HCEC 1CT (cell line): ENCODE data around the gene COX17.
"Not testable (repeated sequence)": the region's sequence is repeated elsewhere in the genome, so short reads cannot be mapped to it uniquely, and the experiment has no call there.

Experiments used
- DNase-seq: peaks from one replicate; pipeline ENCODE4 v3.0.0-alpha.2; 2017

The COX17 gene, protein sequence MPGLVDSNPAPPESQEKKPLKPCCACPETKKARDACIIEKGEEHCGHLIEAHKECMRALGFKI

GRCh38 chr3:119676771-119677640 is at the start of gene COX17:
TSS of gene COX17 (minus strand) at chr3:119677406. CDS start at chr3:119677310, 96 bp downstream.
- DNase-seq = peak; percentile 94

DNA sequence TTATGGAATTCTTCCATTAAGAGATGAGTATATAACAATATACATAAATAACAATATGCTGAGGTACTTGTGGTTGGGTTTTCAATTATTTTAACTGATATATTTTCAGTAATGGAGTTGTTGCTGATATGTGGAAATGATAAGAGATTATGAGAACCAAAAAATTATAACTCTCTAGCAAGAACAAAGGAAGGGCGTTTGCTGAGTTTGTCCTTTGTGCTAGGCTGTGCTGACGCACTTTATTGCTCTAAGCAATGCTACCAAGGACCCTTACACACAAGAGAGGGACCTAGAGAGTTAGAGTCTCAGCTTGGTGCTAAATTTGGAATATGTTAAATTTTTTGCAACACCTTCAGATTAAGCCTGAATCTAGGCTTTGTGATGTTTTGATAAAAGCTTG is 49.7 kb upstream of the COX17 start:
- DNase-seq = no peak

DNA sequence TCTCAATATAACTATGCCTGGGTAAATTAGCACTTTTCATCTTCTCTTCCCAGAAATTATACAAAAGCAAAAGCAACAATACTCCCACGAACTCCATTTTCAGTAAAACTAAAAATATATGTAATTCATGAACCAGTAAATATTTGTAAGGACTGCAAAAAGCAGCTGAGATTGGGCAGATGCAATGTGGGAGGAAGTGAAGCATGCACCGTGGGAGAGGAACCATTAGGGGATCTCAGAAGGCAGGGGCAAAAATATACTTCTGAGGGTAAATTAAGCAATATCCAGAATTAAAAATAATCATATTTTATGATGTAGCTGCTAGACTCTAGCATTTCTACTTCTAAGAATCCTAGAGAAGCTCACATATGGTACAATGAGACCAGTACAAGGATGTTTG is 45.8 kb upstream of the COX17 start:
- DNase-seq = no peak

- no peak for DNase-seq
Observed at GRCh38 chr3:119717520-119717919, 40.3 kb upstream of the COX17 start.

GRCh38 chr3:119716998-119717397 is 39.8 kb upstream of the COX17 start:
- DNase-seq = no peak

- no peak for DNase-seq
Observed at GRCh38 chr3:119715105-119715504, 37.9 kb upstream of the COX17 start.

GRCh38 chr3:119703820-119704531 is 26.8 kb upstream of the COX17 start:
- no peak for DNase-seq

- DNase-seq = peak; percentile 89
Observed at GRCh38 chr3:119702530-119703527, 25.6 kb upstream of the COX17 start, which contains the start of gene CFAP91. TSS of gene CFAP91 (plus strand) at chr3:119703022. CDS start at chr3:119703099, 77 bp downstream.

DNA sequence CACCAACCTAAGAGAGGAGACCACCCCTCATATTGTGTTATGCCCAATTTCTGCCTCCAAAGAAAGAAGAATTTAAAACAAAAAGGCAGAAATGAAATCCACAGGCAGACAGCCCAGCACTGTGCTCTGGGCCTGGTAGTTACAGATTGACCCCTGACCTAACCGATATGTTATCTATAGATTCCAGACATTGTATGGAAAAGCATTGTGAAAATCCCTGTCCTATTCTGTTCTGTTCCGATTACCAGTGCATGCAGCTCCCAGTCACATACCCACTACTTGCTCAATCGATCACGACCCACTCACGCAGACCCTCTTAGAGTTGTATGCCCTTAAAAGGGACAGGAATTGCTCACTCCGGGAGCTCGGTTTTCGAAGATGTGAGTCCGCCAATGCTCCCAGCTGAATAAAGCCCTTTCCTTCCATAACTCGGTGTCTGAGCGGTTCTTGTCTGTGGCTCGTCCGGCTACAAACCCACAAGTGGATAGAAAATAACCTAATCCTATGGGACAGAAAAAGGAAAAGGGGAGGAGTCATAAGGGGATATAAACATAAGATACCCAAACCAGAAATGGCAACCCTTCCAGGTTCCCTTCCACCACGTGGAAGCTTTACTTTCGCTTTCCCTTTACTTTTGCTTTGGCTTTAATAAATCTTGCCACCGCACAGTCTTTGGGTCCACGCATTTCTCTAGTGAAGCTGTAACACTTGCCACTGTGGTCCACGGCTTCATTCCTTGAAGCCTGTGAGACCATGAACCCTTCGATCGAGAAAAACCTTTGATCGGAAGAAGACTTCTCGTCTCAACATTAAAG is 23.9 kb upstream of the COX17 start:
- DNase-seq = no peak

DNA sequence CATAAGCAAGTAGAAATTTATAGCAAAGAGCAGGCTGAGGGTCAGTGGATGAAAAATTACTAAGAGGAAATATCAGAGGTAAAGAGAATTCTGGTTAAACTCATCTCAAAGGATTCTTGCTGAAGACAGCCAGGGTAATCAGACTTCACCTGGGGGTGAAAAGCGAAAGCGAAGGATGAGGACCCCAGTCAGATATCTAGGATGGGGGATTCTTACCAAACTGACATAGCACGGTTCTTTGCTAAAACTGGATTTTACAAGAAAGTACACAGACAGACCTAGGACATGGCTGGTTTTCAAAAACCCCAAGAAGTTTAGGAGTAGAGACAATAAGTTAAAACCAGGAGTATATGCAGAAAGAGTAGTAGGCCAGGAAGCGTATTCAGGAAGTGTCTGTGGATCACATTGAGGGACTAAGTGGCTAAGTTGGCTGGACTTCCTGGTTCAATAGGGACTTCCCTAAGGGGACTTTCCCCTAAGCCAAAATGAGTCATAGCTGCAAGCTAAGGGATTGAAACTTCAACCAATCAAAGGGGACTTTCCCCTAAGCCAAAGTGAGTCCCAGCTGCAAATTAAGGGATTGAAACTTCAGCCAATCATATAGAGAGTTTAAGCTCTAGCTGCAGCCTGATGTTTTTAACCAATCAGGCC is 23.2 kb upstream of the COX17 start:
- no peak for DNase-seq

GRCh38 chr3:119697394-119697793 is 20.2 kb upstream of the COX17 start:
- DNase-seq = no peak

GRCh38 chr3:119695480-119695879 is 18.3 kb upstream of the COX17 start:
- DNase-seq = peak; percentile 15

DNA sequence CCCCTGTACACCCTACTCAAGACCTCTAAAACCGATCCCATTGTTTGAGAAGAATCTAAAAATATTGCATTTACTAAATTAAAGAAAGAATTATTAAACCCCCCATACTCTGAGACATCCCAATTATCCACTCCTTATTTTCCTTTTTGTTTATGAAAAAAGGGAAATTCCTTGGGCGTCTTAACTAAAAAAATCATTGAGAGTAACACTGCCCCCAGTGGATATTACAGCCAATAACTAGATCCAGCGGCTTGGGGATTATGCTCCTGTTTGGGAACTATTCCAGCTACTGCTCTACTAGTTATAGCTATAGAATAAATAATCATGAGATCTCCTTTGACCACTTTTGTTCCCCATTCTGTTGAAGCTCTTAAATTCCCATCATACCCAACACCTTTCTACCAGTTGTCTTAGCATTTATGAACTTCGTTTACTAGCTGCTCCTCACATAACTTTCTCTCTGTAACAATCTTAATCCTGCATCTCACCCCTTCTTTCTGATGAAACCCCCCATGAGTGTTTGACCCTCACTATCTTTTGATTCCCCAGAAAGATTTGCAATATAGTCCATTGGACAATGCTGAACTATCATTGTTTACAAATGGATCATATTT is 12.9 kb upstream of the COX17 start:
- peak; percentile 46 for DNase-seq

- no peak for DNase-seq
Observed at GRCh38 chr3:119683421-119683820, 6.2 kb upstream of the COX17 start.

GRCh38 chr3:119681279-119681678 is 4.1 kb upstream of the COX17 start:
- DNase-seq = peak; percentile 45

DNA sequence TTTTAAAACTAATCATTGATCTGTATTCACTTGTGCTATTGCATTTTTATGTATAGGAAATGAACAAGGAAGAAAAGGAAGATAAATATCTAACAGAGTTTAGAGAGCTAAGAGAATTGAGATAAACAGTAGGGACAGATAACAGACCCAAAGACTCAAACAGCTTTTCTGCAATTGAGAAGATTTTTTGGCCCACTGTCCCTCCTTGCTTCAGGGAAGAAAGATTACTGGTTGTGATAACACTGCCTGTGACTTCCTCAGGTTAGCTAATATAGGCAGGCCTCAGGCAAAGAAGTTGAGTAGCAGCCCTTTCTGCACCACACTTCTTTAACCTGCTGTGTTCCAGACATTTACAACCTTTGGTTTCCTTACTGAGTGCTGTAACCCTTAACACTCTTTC is 2.7 kb upstream of the COX17 start:
- no peak for DNase-seq

DNA sequence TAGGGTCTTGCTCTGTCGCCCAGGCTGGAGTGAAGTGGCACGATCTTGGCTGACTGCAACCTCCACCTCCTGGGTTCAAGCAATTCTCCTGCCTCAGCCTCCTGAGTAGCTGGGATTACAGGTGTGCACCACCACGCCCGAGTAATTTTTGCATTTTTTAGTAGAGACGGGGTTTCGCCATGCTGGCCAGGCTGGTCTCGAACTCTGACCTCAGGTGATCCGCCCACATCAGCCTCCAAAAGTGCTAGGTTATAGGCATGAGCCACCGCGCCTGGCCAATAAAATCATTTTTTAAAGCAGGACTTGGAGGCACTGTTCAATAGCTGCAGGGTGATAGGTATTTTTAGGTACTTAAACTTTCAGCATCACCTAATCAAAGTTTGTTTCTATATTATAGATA is 1.0 kb upstream of the COX17 start:
- not testable (repeated sequence) for DNase-seq

- no peak for DNase-seq
Observed at GRCh38 chr3:119677641-119677934, 382 bp upstream of the COX17 start.

GRCh38 chr3:119676020-119676419 is 1.2 kb downstream of the COX17 start:
- no peak for DNase-seq

GRCh38 chr3:119675188-119675874 is 1.9 kb downstream of the COX17 start:
- DNase-seq = no peak
